Osteoblast (primary cell): Measurements from ENCODE around the gene FOSL2. TPM values are rescaled to one million over a fixed set of nuclear protein-coding genes. Genes with fewer than 3 reads are reported as not detected.

ENCODE experiments used
- DNase-seq: peaks from one replicate; pipeline ENCODE4 v3.0.0; 2011; ENCODE audit warnings: low spot score, mixed read lengths; ENCODE audit not compliant: insufficient read length; ENCODE audit errors: missing footprints
- H2AFZ ChIP-seq: 2 replicates; pipeline ENCODE4 v1.6.0; 2011; ENCODE audit warnings: mild to moderate bottlenecking, low read length
- H3K27ac ChIP-seq: 2 replicates; pipeline ENCODE4 v1.5.1; 2011; ENCODE audit warnings: mild to moderate bottlenecking, low read depth, low read length, moderate library complexity
- H3K27me3 ChIP-seq: 2 replicates; pipeline ENCODE4 v1.6.0; 2012; ENCODE audit warnings: mild to moderate bottlenecking, control low read depth, inconsistent platforms, low read length, moderate library complexity; ENCODE audit not compliant: insufficient read depth
- H3K36me3 ChIP-seq: 2 replicates; pipeline ENCODE4 v1.5.1; 2011; ENCODE audit warnings: mild to moderate bottlenecking, low read length, control low read depth, moderate library complexity; ENCODE audit not compliant: insufficient read depth
- H3K4me1 ChIP-seq: 2 replicates; pipeline ENCODE4 v1.5.1; 2011; ENCODE audit warnings: mild to moderate bottlenecking, low read length, control low read depth, moderate library complexity; ENCODE audit not compliant: insufficient read depth
- H3K4me2 ChIP-seq: 2 replicates; pipeline ENCODE4 v1.6.0; 2011; ENCODE audit warnings: mild to moderate bottlenecking, low read length; ENCODE audit not compliant: insufficient read depth
- H3K4me3 ChIP-seq: fragments of 200-600 bp; sonication (generic); 3 replicates; pipeline ENCODE4 v1.5.1; 2012; ENCODE audit warnings: mild to moderate bottlenecking, low read length, inconsistent platforms; ENCODE audit not compliant: insufficient read depth
- H3K79me2 ChIP-seq: 2 replicates; pipeline ENCODE4 v1.6.0; 2012; ENCODE audit warnings: mild to moderate bottlenecking, low read length, control low read depth, inconsistent platforms; ENCODE audit not compliant: insufficient read depth
- H3K9me3 ChIP-seq: 2 replicates; pipeline ENCODE4 v1.5.1; 2011; ENCODE audit warnings: low read depth, low read length, control low read depth
- H4K20me1 ChIP-seq: 2 replicates; pipeline ENCODE4 v1.6.0; 2012; ENCODE audit warnings: mild to moderate bottlenecking, low read length, control low read depth; ENCODE audit not compliant: insufficient read depth
- CTCF ChIP-seq: IDR thresholded peaks from 2 replicates; pipeline ENCODE4 v1.5.1; 2011; ENCODE audit warnings: mild to moderate bottlenecking, low read depth, low read length, moderate library complexity; ENCODE audit errors: extremely low read depth
- total RNA-seq: library from RNA; depleted of rRNA; stranded (reverse); fragments of >200 nt; gene quantifications from 2 replicates; pipeline ENCODE4 v1.2.3, GENCODE V29; 2012

Gene FOSL2
- total RNA-seq, 1 donor = 86.9 TPM

- no peak overlapping the region for H3K4me3 ChIP-seq
- no peak overlapping the region for H2AFZ ChIP-seq
- no peak overlapping the region for H3K4me2 ChIP-seq
- no peaks in the 10 kb centered on the region for H3K79me2 ChIP-seq
- no peak for DNase-seq
- H4K20me1 ChIP-seq = no peaks in the 10 kb centered on the region
- H3K27me3 ChIP-seq = no peaks in the 10 kb centered on the region
- no peak overlapping the region for H3K27ac ChIP-seq
- TF ChIP-seq CTCF = no peak
- no peaks in the 10 kb centered on the region for H3K4me1 ChIP-seq
- H3K36me3 ChIP-seq = no peaks in the 10 kb centered on the region
- no peaks in the 10 kb centered on the region for H3K9me3 ChIP-seq
Measured at GRCh38 chr2:28434600-28434989, 41.9 kb downstream of the FOSL2 start.

- Histone ChIP-seq H3K27ac (no peak overlapping the region), H3K36me3 (no peaks in the 10 kb centered on the region), H3K27me3 (no peaks in the 10 kb centered on the region), H3K4me1 (no peaks in the 10 kb centered on the region), H4K20me1 (no peaks in the 10 kb centered on the region), H3K4me3 (no peak overlapping the region), H2AFZ (no peak overlapping the region), H3K9me3 (no peaks in the 10 kb centered on the region), H3K79me2 (no peaks in the 10 kb centered on the region), H3K4me2 (no peak overlapping the region)
- DNase-seq = no peak
- TF ChIP-seq CTCF = no peak
Measured at GRCh38 chr2:28435241-28435640, 42.6 kb downstream of the FOSL2 start.

- H3K79me2 ChIP-seq = no peaks in the 10 kb centered on the region
- no peak for TF ChIP-seq CTCF
- H3K9me3 ChIP-seq = no peaks in the 10 kb centered on the region
- no peak overlapping the region for H3K4me3 ChIP-seq
- no peaks in the 10 kb centered on the region for H3K27me3 ChIP-seq
- H3K4me2 ChIP-seq = no peak overlapping the region
- H4K20me1 ChIP-seq = no peaks in the 10 kb centered on the region
- no peak overlapping the region for H2AFZ ChIP-seq
- DNase-seq = no peak
- no peak overlapping the region for H3K27ac ChIP-seq
- no peaks in the 10 kb centered on the region for H3K36me3 ChIP-seq
- H3K4me1 ChIP-seq = no peaks in the 10 kb centered on the region
Measured at GRCh38 chr2:28435814-28436351, 43.2 kb downstream of the FOSL2 start.

GRCh38 chr2:28436525-28437051, 43.9 kb downstream of the FOSL2 start:
- Histone ChIP-seq H3K9me3 (no peaks in the 10 kb centered on the region), H3K27ac (no peak overlapping the region), H3K79me2 (no peaks in the 10 kb centered on the region), H3K27me3 (no peaks in the 10 kb centered on the region), H3K36me3 (no peaks in the 10 kb centered on the region), H3K4me1 (no peaks in the 10 kb centered on the region), H3K4me2 (no peak overlapping the region), H2AFZ (no peak overlapping the region), H4K20me1 (no peaks in the 10 kb centered on the region), H3K4me3 (no peak overlapping the region)
- no peak for DNase-seq
- TF ChIP-seq CTCF = no peak
